ENCODE results near the gene OXTR. TPM values are rescaled to one million over a fixed set of nuclear protein-coding genes. Genes with fewer than 3 reads are reported as not detected.

The OXTR gene
- total RNA-seq: 0.49 TPM

- DNase-seq (ENCODE audit: low spot score): no peak
These were observed at the start of gene OXTR for GRCh38 chr3:8769088-8769822. Gene OXTR (minus strand): TSS chr3:8769613. CDS start chr3:8768187, 1,426 bp downstream.

GRCh38 chr3:8817486-8817885 is 48.1 kb upstream of the OXTR start:
- DNase-seq (ENCODE audit: low spot score): no peak

- DNase-seq (ENCODE audit: low spot score): no peak
These were observed 46.7 kb upstream of the OXTR start for GRCh38 chr3:8816106-8816505.

- no peak for DNase-seq (ENCODE audit: low spot score)
These were observed 44.0 kb upstream of the OXTR start for GRCh38 chr3:8813411-8813810.

- no peak for DNase-seq (ENCODE audit: low spot score)
These were observed 41.1 kb upstream of the OXTR start for GRCh38 chr3:8810561-8810960.

GRCh38 chr3:8805774-8806173 is 36.4 kb upstream of the OXTR start:
- DNase-seq (ENCODE audit: low spot score): no peak

GRCh38 chr3:8802256-8802655 is 32.8 kb upstream of the OXTR start:
- DNase-seq (ENCODE audit: low spot score): no peak

GRCh38 chr3:8800016-8800415 is 30.6 kb upstream of the OXTR start:
- no peak for DNase-seq (ENCODE audit: low spot score)

- DNase-seq (ENCODE audit: low spot score): no peak
These were observed 24.8 kb upstream of the OXTR start for GRCh38 chr3:8794247-8794646.

GRCh38 chr3:8793242-8793641 is 23.8 kb upstream of the OXTR start:
- DNase-seq (ENCODE audit: low spot score): no peak

GRCh38 chr3:8790529-8790928 is 21.1 kb upstream of the OXTR start:
- no peak for DNase-seq (ENCODE audit: low spot score)

GRCh38 chr3:8784676-8785435 is 15.4 kb upstream of the OXTR start:
- DNase-seq (ENCODE audit: low spot score): no peak

- no peak for DNase-seq (ENCODE audit: low spot score)
These were observed 10.9 kb upstream of the OXTR start for GRCh38 chr3:8780279-8780678.

- DNase-seq (ENCODE audit: low spot score): no peak
These were observed 9.1 kb upstream of the OXTR start for GRCh38 chr3:8778475-8778874.

- DNase-seq (ENCODE audit: low spot score): no peak
These were observed 8.5 kb upstream of the OXTR start for GRCh38 chr3:8777978-8778267.

GRCh38 chr3:8777201-8777977 is 8.0 kb upstream of the OXTR start:
- DNase-seq (ENCODE audit: low spot score): no peak

- DNase-seq (ENCODE audit: low spot score): no peak
These were observed 7.0 kb upstream of the OXTR start for GRCh38 chr3:8776406-8776805.

GRCh38 chr3:8775602-8776001 is 6.2 kb upstream of the OXTR start:
- no peak for DNase-seq (ENCODE audit: low spot score)

- DNase-seq (ENCODE audit: low spot score): no peak
These were observed 5.8 kb upstream of the OXTR start for GRCh38 chr3:8775181-8775580.

- no peak for DNase-seq (ENCODE audit: low spot score)
These were observed 4.6 kb upstream of the OXTR start for GRCh38 chr3:8773941-8774542.

GRCh38 chr3:8768364-8769087 is 887 bp downstream of the OXTR start:
- no peak for DNase-seq (ENCODE audit: low spot score)

All from ureter (tissue), 1 donor.